Ovary (tissue), 3 donors: ENCODE data around the gene FMC1.

Experiments
- EP300 ChIP-seq: sonication (generic); formaldehyde crosslinking; IDR thresholded peaks from one replicate; pipeline ENCODE4 v1.6.1; 2017; ENCODE audit warnings: antibody characterized with exemption
- POLR2A ChIP-seq: fragments of 450-650 bp; IDR thresholded peaks from one replicate; pipeline ENCODE4 v1.6.1; 2017; ENCODE audit warnings: antibody characterized with exemption, mild to moderate bottlenecking, moderate library complexity
- TF ChIP-seq, protein P1 (sequence below), 3 donors: fragments of 450-650 bp in 2 of 3; fragments of 200-600 bp in 1 of 3; IDR thresholded peaks; one replicate each; pipeline versions ENCODE4 v1.5.1 to v1.8.0; 2016 to 2022; ENCODE audit warnings: antibody characterized with exemption in 3 of 3, mild to moderate bottlenecking in 1 of 3
- donor health status: DM: no; HTN: no; CAD: no.

DNA sequence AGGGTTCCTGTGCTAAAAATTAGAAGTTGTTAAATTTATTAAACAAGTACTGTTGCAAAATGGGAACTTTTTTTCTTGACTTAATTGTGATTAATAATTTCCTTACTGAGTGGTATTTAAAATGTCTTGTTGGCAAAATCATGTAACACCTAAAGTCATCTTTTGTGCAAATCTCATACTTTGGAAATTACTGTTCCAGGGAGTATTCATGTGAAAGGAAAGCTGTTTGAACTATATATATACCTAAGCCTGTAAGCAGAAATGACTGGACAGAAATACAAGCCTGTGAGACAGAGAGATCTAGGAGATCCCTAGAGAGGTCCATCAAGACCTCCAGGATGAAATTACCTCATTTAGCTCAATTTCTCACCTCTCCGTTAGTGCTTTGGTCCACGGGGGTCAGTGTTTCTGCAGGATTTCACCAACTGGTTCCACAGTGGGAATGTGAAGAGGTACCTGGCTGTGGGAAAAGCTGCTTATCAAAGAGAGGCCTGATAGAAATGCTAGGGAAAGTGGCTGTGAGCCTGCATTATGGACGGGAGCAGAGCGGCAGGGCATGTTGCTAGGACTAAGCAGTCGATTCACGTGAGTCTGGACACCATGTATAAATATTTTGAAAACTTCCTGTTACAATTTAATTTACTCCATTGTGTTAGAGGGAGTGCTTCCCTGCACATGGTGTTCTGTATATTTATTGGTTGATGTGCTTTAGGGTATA, 26.5 kb downstream of the FMC1 start:
- TF ChIP-seq EP300: no peak
- TF ChIP-seq POLR2A: no peak
- TF ChIP-seq, protein P1, sequence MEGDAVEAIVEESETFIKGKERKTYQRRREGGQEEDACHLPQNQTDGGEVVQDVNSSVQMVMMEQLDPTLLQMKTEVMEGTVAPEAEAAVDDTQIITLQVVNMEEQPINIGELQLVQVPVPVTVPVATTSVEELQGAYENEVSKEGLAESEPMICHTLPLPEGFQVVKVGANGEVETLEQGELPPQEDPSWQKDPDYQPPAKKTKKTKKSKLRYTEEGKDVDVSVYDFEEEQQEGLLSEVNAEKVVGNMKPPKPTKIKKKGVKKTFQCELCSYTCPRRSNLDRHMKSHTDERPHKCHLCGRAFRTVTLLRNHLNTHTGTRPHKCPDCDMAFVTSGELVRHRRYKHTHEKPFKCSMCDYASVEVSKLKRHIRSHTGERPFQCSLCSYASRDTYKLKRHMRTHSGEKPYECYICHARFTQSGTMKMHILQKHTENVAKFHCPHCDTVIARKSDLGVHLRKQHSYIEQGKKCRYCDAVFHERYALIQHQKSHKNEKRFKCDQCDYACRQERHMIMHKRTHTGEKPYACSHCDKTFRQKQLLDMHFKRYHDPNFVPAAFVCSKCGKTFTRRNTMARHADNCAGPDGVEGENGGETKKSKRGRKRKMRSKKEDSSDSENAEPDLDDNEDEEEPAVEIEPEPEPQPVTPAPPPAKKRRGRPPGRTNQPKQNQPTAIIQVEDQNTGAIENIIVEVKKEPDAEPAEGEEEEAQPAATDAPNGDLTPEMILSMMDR (IDR thresholded peaks at IDR 0.05): no peak
